Body of pancreas (tissue), 4 donors: ENCODE results near the gene NOSTRIN. TPM values are rescaled to one million over a fixed set of nuclear protein-coding genes. Genes with fewer than 3 reads are reported as not detected.

ENCODE experiments used
- ATAC-seq: fragments of 150-250 bp; one replicate; pipeline ENCODE4 v1.9.1; 2016
- DNase-seq, 4 donors: peaks; one replicate each; pipeline ENCODE4 v3.0.0-alpha.2; 2019
- H3K27ac ChIP-seq, 4 donors: fragments of 200-600 bp; sonication (generic); 1 replicate in 3 of 4; 2 replicates in 1 of 4; pipeline versions ENCODE4 v1.5.1 to v1.6.1; 2016 to 2019; ENCODE audit warnings: mild to moderate bottlenecking in 1 of 4, mixed read lengths in 1 of 4, moderate library complexity in 1 of 4
- H3K27me3 ChIP-seq, 2 donors: fragments of 200-600 bp; sonication (generic); one replicate each; pipeline ENCODE4 v1.6.0; 2016; ENCODE audit warnings: mild to moderate bottlenecking in 1 of 2
- H3K36me3 ChIP-seq, 2 donors: fragments of 200-600 bp; sonication (generic); replicated peaks in 1 of 2; 2 replicates each; pipeline ENCODE4 v1.5.1; 2016; ENCODE audit warnings: low read depth in 2 of 2; ENCODE audit not compliant: insufficient read depth in 1 of 2
- H3K4me1 ChIP-seq: fragments of 200-600 bp; sonication (generic); one replicate; pipeline ENCODE4 v1.6.0; 2016
- H3K4me3 ChIP-seq, 2 donors: fragments of 200-600 bp; sonication (generic); 1 replicate in 1 of 2; 2 replicates in 1 of 2; pipeline ENCODE4 v1.5.1; 2016 to 2019
- H3K9me3 ChIP-seq, 3 donors: fragments of 200-600 bp; sonication (generic); 1 replicate in 2 of 3; 2 replicates in 1 of 3; pipeline ENCODE4 v1.5.1; 2016
- CTCF ChIP-seq, 7 experiments: fragments of 450-650 bp in 4 of 7; fragments of 200-600 bp in 3 of 7; sonication (generic) in 3 of 7; IDR thresholded peaks; one replicate each; pipeline ENCODE4 v1.5.1; 2016 to 2019; ENCODE audit warnings: antibody characterized with exemption in 7 of 7
- POLR2A ChIP-seq, 3 donors: fragments of 450-650 bp; IDR thresholded peaks; one replicate each; pipeline ENCODE4 v1.6.1; 2016; ENCODE audit warnings: antibody characterized with exemption in 3 of 3, mild to moderate bottlenecking in 2 of 3
- WGBS, 2 donors: methylation state at CpG; one replicate each; pipeline ENCODE4 v1.1.5; 2017; 5-methylcytosine and 5-hydroxymethylcytosine counted together
- intact Hi-C: fragments of 100-400 bp; cut with DNase I; formaldehyde crosslinking; loops from one replicate; pipeline ENCODE4 v1.15.1; 2023
- total RNA-seq, 2 donors: library from RNA; depleted of rRNA; stranded (reverse); fragments of >200 nt; gene quantifications; one replicate each; pipeline ENCODE4 v1.1.0, GENCODE V29; 2016

Gene NOSTRIN
- total RNA-seq, result 10 to 100 TPM; 34.8 to 64.3 TPM

- TF ChIP-seq CTCF (IDR thresholded peaks at IDR 0.05), result no peak
- TF ChIP-seq POLR2A (IDR thresholded peaks at IDR 0.05), result peak in 2 of 3 donors; percentile 76
- Histone ChIP-seq H3K27ac (peak within 1 kb of the TSS; percentile 57 to 86 (median 72)), H3K27me3 (no peaks in the 10 kb centered on the region), H3K4me3 (peak within 1 kb of the TSS in 1 of 2 donors; percentile 16), H3K36me3 (no peaks in the 10 kb centered on the region), H3K9me3 (no peaks in the 10 kb centered on the region), H3K4me1 (peaks cover 43% of the 10 kb centered on the region)
- 19 to 28% methylated on average over 9 to 10 of the region's 10 CpGs for whole genome bisulfite sequencing, 2 donors
- intact Hi-C loops, result no loop called here
- ATAC-seq, result peak; percentile 86
- peak; percentile 60 to 81 (median 65) for DNase-seq
Observed at GRCh38 chr2:168801961-168802858, at the start of gene NOSTRIN. Gene NOSTRIN (plus strand): TSS chr2:168802637. CDS start chr2:168802647, 10 bp downstream.

GRCh38 chr2:168753765-168754329 is 48.6 kb upstream of the NOSTRIN start:
- H3K27ac ChIP-seq, result no peak overlapping the region
- DNase-seq (no peak), ATAC-seq (no peak)
- H3K27me3 ChIP-seq, result no peaks in the 10 kb centered on the region
- intact Hi-C loops, result loop anchor here (10.0 kb wide), 1 partner anchor 409 kb away; no protein-coding TSS in a partner anchor
- H3K36me3 ChIP-seq, result peaks cover 0 to 3% of the 10 kb centered on the region in 2 donors
- TF ChIP-seq POLR2A (IDR thresholded peaks at IDR 0.05) (no peak), CTCF (IDR thresholded peaks at IDR 0.05) (no peak)
- H3K4me3 ChIP-seq, result no peak overlapping the region
- H3K4me1 ChIP-seq, result no peaks in the 10 kb centered on the region
- WGBS, 2 donors, result 92% methylated on average over 8 of the region's 8 CpGs
- H3K9me3 ChIP-seq, result no peaks in the 10 kb centered on the region

- TF ChIP-seq POLR2A (IDR thresholded peaks at IDR 0.05) (no peak), CTCF (IDR thresholded peaks at IDR 0.05) (no peak)
- Histone ChIP-seq H3K4me1 (no peaks in the 10 kb centered on the region), H3K27ac (no peak overlapping the region), H3K36me3 (peaks cover 0 to 3% of the 10 kb centered on the region in 2 donors), H3K4me3 (no peak overlapping the region), H3K27me3 (no peaks in the 10 kb centered on the region), H3K9me3 (no peaks in the 10 kb centered on the region)
- ATAC-seq, result no peak
- 64 to 67% methylated on average over 3 of the region's 3 CpGs for WGBS, 2 donors
- DNase-seq, result no peak
- intact Hi-C loops, result loop anchor here (10.0 kb wide), 1 partner anchor 412 kb away; no protein-coding TSS in a partner anchor
Observed at GRCh38 chr2:168757223-168757622, 45.2 kb upstream of the NOSTRIN start.

- 4 to 7% methylated on average over 3 of the region's 3 CpGs for WGBS, 2 donors
- intact Hi-C loops, result loop anchor here (10.0 kb wide), 1 partner anchor 414 kb away; no protein-coding TSS in a partner anchor
- Histone ChIP-seq H3K9me3 (no peaks in the 10 kb centered on the region), H3K27ac (no peak overlapping the region), H3K27me3 (no peaks in the 10 kb centered on the region), H3K36me3 (peaks cover 0 to 3% of the 10 kb centered on the region in 2 donors), H3K4me1 (no peaks in the 10 kb centered on the region), H3K4me3 (no peak overlapping the region)
- ATAC-seq (peak; percentile 81), DNase-seq (peak; percentile 29 to 46 (median 44))
- TF ChIP-seq POLR2A (IDR thresholded peaks at IDR 0.05) (no peak), CTCF (IDR thresholded peaks at IDR 0.05) (peak; percentile 45 to 82 (median 67))
Observed at GRCh38 chr2:168758970-168759820, 43.2 kb upstream of the NOSTRIN start.
